ENCODE results near the gene LEUTX.

LEUTX gene

DNA sequence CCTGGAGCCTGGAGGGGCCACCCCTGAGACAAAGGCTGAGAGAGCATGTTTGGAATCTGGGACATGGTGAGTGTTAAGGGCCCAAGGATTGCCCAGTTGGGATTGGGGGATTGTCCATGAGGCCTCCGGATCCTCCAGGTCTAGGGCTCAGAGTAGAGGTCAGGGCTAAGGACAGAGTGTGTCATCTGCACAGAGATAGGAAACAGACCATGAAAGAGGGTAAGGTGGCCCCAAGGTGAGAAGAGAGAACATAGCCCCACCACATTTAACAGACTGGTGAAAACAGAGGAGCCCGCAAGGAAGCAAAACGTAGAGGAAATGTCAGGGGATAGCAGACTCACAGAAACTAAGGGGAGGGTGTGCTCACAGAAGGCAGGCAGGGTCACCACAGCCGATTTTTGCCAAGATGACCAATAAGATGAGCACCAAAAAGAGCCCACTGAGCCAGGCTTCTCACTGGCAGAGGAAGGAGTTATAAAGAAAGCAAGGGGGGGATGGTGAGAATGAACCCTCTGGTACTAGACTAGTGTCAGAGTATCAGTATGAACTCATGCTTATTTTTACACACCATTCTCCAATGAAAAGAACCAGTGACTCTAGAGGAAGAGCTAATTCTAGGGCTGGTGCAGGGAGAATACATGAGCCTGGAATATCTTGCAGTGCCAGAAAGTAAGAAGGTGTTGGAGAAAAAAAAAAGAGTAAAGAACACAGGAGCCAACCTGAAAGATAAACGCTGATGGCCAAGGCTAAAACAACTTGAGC is 37.8 kb downstream of the LEUTX start:
- Mint-ChIP-seq H3K27me3 (no peaks in the 10 kb centered on the region), H3K4me3 (no peak overlapping the region), H3K36me3 (ENCODE audit: insufficient read depth) (peaks cover 2% of the 10 kb centered on the region), H3K27ac (ENCODE audit: low read depth) (peak overlapping the region; percentile 62), H3K4me1 (peaks cover 28% of the 10 kb centered on the region), H3K9me3 (no peaks in the 10 kb centered on the region)
- ATAC-seq (replicated peaks; ENCODE audit: extremely low read depth, poor library complexity, severe bottlenecking) (no peak), DNase-seq (ENCODE audit: low spot score in 2 of 2) (no peak)

DNA sequence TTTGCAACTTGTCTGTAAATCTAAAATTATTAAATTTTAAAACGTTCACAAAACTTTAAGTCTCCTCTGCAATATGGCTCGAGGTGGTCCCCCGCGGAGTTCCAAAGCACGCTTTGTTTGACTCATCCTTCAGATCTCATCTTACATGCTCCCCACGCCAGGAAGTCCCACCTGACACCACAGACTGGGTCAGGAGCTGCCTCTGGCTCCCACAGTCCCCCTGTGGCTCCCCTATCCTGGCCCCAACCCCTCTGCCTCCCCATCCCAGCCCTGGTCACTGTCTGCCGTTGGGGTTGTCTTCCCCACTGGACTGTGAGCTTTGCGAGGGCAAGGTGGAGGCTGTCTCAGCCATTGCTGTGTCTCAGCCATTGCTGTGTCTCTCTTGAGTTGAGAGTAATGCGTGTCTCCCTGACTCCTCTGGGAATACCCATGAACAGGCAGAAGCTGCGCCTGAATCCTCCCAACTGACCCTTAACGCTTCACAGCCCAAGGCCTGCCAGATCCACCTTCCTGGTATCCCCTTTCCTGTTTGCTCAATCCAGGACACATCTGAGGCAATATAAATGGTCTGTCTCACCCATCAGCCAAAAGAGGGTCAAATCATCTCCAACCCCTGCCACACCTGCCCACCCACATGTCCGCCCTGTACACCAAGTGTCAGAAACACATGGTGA is 39.4 kb downstream of the LEUTX start:
- H3K27me3 Mint-ChIP-seq = no peaks in the 10 kb centered on the region
- ATAC-seq (replicated peaks; ENCODE audit: extremely low read depth, poor library complexity, severe bottlenecking) (no peak), DNase-seq (ENCODE audit: low spot score in 2 of 2) (no peak)
- H3K36me3 Mint-ChIP-seq (ENCODE audit: insufficient read depth) = peaks cover 2% of the 10 kb centered on the region
- no peaks in the 10 kb centered on the region for H3K9me3 Mint-ChIP-seq
- H3K27ac Mint-ChIP-seq (ENCODE audit: low read depth) = no peak overlapping the region
- H3K4me3 Mint-ChIP-seq = no peak overlapping the region
- H3K4me1 Mint-ChIP-seq = peaks cover 28% of the 10 kb centered on the region

DNA sequence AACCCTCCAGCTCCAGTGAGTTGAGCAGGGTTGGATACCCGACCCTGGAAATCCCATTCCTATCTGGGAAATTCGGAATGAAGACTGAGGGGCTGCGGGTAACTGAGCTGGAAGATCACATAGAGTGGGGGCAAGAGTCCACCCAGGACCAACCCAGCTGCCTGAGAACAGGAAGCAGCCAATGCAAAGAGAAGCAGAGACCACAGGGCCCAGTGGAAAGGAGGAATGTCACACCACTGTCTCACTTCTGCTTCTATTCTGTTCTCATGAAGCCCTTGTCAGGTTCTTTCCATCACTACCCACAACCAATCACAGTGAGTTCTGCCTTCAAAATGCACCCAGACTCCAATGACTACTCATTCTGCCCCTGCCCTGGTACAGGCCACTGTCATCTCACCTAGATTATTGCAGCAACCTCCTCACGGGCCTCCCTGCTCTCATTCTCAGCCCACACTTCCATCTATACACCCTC is 40.0 kb downstream of the LEUTX start:
- ATAC-seq (replicated peaks; ENCODE audit: extremely low read depth, poor library complexity, severe bottlenecking) = no peak
- Mint-ChIP-seq H3K4me1 (peaks cover 28% of the 10 kb centered on the region), H3K4me3 (no peak overlapping the region), H3K27me3 (no peaks in the 10 kb centered on the region), H3K27ac (ENCODE audit: low read depth) (no peak overlapping the region), H3K9me3 (no peaks in the 10 kb centered on the region), H3K36me3 (ENCODE audit: insufficient read depth) (peaks cover 2% of the 10 kb centered on the region)
- no peak for DNase-seq (ENCODE audit: low spot score in 2 of 2)

DNA sequence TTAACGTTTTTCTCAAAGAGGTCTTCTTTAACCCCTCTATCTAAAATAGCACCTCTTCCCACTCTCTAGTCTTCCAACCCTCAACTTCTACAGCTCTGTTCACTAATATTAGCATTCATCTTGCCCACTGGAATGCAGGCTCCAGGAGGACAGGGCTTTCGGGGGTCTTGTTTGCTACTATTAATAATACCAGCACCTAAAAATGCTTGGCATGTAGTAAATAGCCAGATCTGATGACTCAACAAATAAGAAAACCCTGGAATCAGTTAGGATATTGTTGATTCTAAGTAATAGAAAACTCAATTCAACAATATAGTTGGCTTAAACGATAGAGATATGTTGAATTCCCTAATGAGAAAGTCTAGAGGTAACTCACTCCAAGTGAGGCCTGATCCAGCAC is 41.1 kb downstream of the LEUTX start:
- H3K4me1 Mint-ChIP-seq = peaks cover 28% of the 10 kb centered on the region

DNA sequence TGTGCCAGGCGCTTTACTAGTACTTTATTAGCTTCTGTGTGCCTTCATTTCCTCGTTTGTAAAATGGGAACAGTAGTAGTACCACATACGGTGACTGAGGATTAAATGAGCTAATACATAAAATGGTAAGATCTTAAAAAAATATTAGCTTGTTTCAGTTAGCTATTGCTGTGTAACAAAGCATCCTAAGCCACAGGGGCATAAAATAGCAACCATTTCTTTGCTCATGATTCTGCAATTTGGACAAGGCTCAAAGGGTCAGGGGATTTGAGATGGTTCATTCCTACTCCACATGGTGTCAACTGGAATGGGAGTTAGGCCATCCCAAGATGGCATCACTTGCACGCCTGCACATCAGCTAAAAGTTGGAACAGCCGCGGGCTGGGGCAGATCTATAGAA is 42.0 kb downstream of the LEUTX start:
- H3K4me3 Mint-ChIP-seq = no peak overlapping the region
- peaks cover 27% of the 10 kb centered on the region for H3K4me1 Mint-ChIP-seq
- peaks cover 5% of the 10 kb centered on the region for H3K36me3 Mint-ChIP-seq (ENCODE audit: insufficient read depth)
- no peak for ATAC-seq (replicated peaks; ENCODE audit: extremely low read depth, poor library complexity, severe bottlenecking)
- H3K27ac Mint-ChIP-seq (ENCODE audit: low read depth) = no peak overlapping the region
- H3K27me3 Mint-ChIP-seq = no peaks in the 10 kb centered on the region
- DNase-seq (ENCODE audit: low spot score in 2 of 2) = no peak
- H3K9me3 Mint-ChIP-seq = no peaks in the 10 kb centered on the region

More for the DNA sequence above, 41.1 kb downstream of the LEUTX start:
- no peak for ATAC-seq (replicated peaks; ENCODE audit: extremely low read depth, poor library complexity, severe bottlenecking)
- peaks cover 2% of the 10 kb centered on the region for H3K36me3 Mint-ChIP-seq (ENCODE audit: insufficient read depth)
- H3K27me3 Mint-ChIP-seq = no peaks in the 10 kb centered on the region
- peak overlapping the region; percentile 27 for H3K27ac Mint-ChIP-seq (ENCODE audit: low read depth)
- no peak overlapping the region for H3K4me3 Mint-ChIP-seq
- no peak for DNase-seq (ENCODE audit: low spot score in 2 of 2)
- no peaks in the 10 kb centered on the region for H3K9me3 Mint-ChIP-seq

DNA sequence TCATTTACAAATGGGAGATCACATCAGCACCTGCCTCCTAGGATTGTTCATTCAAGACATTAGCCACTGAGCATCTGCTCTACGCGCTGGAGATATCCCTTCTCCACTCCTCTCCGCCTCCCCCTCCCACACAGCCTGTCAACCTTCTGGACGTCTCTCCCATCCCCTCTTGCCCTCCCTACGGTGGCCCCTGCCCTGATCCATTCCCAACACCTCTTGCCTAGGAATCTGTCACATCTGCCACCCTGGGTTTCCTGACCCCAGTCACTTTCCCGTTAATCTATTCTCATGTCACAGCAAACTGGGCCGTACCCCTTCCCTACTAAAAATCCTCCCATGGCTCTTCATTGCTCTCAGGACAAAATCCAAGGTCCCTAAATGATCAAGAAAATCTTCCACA is 45.0 kb downstream of the LEUTX start:
- Mint-ChIP-seq H3K27ac (ENCODE audit: low read depth) (no peak overlapping the region), H3K9me3 (no peaks in the 10 kb centered on the region), H3K27me3 (no peaks in the 10 kb centered on the region), H3K4me3 (no peak overlapping the region), H3K36me3 (ENCODE audit: insufficient read depth) (peaks cover 23% of the 10 kb centered on the region), H3K4me1 (peaks cover 22% of the 10 kb centered on the region)
- ATAC-seq (replicated peaks; ENCODE audit: extremely low read depth, poor library complexity, severe bottlenecking) (no peak), DNase-seq (ENCODE audit: low spot score in 2 of 2) (no peak)

DNA sequence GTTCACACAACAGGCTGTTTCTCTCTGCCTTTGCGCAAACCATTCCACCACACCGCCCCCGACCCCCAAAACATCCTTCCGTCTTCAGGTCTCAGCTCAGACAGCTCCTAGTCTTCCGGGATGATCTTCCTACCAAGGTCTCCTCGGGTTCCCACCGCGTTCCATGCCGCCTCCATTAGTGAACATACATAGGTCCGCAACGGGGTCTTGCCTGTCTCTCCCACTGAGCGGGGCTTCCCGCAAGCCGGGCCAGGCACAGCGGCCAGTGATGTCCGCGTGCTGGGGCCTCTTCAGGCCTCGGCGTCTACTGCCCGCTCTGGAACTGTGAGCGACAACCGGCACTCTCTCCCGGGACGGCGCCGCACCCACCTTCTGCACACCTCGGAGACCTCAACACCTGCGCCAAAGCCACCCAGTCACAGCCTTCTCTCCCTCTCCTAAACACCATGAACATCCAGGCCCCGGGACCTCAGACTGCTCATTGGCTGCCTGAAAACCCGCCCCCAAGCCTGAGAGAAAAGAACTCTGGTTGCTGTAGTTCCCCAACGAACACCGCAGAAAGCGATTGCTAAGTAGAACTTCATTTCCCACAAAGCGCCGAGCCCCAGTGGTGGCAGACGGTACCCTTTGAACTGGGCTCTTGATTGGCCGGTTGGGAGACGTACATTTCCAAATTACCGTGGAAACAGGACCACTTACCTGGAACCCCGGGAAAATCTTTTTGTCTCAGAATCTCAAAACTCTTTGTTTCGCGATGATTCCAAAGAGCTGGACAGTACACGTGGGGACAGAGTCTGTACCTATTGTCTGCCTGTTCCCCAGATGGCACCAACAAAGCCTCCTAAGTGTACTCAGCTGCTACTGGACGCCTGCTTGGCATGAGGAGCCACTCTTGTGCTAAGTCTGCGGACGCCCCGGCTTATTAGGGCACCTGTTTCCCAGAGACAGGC is 45.8 kb downstream of the LEUTX start:
- Mint-ChIP-seq H3K27ac (ENCODE audit: low read depth) (no peak overlapping the region), H3K4me1 (peaks cover 21% of the 10 kb centered on the region), H3K36me3 (ENCODE audit: insufficient read depth) (peaks cover 28% of the 10 kb centered on the region), H3K9me3 (no peaks in the 10 kb centered on the region), H3K4me3 (no peak overlapping the region), H3K27me3 (no peaks in the 10 kb centered on the region)
- ATAC-seq (replicated peaks; ENCODE audit: extremely low read depth, poor library complexity, severe bottlenecking) (peak; percentile 94), DNase-seq (ENCODE audit: low spot score in 2 of 2) (peak; percentile 64 to 79)

DNA sequence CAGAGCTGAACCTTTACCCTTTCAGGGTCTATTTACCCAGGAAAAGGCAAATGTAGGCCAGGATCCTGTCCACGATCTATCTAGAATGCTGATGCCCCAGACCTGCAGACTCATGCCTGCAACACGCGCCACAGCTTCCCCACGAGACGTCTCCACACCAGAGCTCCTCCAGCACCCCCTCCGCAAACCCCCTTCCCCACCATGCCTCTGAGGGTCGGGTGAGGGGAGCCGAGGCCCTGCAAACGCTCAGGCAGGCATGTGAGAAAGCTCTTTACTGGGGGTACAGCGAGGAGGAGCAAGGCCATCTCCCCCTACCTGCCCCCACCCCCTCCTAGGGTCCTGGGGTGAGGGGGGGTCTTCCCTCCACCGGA is 46.4 kb downstream of the LEUTX start:
- Mint-ChIP-seq H3K4me1 (peaks cover 16% of the 10 kb centered on the region), H3K27me3 (no peaks in the 10 kb centered on the region), H3K9me3 (no peaks in the 10 kb centered on the region), H3K4me3 (no peak overlapping the region), H3K36me3 (ENCODE audit: insufficient read depth) (peaks cover 28% of the 10 kb centered on the region), H3K27ac (ENCODE audit: low read depth) (no peak overlapping the region)
- DNase-seq (ENCODE audit: low spot score in 2 of 2) (no peak), ATAC-seq (replicated peaks; ENCODE audit: extremely low read depth, poor library complexity, severe bottlenecking) (no peak)

DNA sequence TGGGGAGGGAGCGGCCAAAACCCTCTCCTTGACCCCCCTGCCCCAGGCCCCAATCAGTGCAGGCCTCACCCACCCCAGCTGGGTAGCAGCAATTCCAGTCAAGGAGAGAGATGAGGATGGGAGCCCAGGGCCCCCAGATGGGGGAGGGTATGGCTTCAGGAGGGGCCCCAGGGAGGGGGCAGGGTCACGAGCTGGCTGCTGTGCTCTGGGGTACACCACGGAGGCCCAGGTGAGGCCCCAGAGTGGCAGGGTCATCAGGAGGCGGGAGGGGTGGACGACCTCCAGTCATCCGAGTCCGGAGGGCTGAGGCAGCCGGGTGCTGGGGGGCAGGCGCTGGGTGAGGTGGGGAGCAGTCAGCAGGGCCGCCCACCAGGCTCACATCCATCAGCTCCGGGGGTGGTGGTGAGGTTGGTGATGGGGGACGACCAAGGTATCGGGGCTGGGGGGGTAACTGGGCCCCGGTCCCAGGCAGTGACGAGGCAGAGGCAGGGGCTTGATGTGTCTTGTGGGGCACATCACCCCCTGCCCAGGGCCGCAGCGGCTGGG is 47.0 kb downstream of the LEUTX start:
- Mint-ChIP-seq H3K36me3 (ENCODE audit: insufficient read depth) (peaks cover 29% of the 10 kb centered on the region), H3K4me3 (no peak overlapping the region), H3K27me3 (no peaks in the 10 kb centered on the region), H3K27ac (ENCODE audit: low read depth) (no peak overlapping the region), H3K9me3 (no peaks in the 10 kb centered on the region), H3K4me1 (peaks cover 19% of the 10 kb centered on the region)
- ATAC-seq (replicated peaks; ENCODE audit: extremely low read depth, poor library complexity, severe bottlenecking) = no peak
- no peak for DNase-seq (ENCODE audit: low spot score in 2 of 2)

DNA sequence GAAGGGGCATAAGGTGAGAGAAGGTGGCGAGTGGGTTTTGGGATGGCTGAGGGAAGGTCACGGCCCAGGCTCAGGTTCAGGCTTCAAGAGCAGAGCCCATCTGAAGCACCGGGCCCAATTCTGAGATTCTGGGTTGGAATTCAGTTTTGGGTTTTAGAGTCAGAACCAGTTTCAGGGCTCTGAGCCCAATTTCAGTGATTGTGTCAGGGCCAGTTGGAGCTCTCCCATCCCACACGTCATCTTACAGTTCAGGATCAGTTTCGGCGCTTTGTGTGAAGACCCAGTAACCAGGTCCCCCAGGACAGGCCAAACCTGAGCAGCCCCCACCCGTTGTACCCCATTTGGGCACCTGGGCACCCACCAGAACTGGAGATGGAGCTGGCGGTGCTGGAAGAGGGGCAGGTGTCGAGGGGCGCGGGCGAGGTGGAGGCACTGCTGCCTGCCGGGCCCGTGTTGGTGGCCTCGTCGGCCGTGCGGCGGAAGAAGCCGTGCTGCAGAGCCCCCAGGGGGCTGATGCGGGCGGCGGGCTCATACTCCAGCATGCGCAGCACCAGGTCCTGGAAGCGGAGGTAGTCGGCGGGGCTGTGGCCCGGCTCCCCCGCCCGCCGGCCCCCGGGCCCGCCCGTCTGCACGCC is 47.8 kb downstream of the LEUTX start:
- no peaks in the 10 kb centered on the region for H3K9me3 Mint-ChIP-seq
- no peak overlapping the region for H3K27ac Mint-ChIP-seq (ENCODE audit: low read depth)
- H3K36me3 Mint-ChIP-seq (ENCODE audit: insufficient read depth) = peaks cover 33% of the 10 kb centered on the region
- DNase-seq (ENCODE audit: low spot score in 2 of 2) (no peak), ATAC-seq (replicated peaks; ENCODE audit: extremely low read depth, poor library complexity, severe bottlenecking) (no peak)
- no peaks in the 10 kb centered on the region for H3K27me3 Mint-ChIP-seq
- no peak overlapping the region for H3K4me3 Mint-ChIP-seq
- peaks cover 27% of the 10 kb centered on the region for H3K4me1 Mint-ChIP-seq

DNA sequence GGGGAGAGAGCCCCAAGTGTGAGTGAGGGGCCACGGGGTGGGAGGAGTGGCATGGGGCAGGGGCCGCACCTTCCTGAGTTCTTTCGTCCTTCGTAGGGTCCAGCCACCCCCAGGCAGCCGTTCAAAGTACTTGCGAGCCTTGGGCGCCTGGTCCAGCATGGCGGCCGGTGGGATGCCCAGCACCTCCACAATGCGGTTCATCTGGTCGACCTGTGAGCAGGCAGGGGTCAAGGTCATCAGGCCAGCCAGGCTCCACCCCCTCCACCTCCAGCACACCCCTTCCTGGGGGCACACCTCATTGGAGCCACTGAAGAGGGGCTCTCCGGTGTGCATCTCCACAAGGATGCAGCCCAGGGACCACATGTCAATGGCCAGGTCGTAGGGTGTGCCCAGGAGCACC is 48.6 kb downstream of the LEUTX start:
- Mint-ChIP-seq H3K36me3 (ENCODE audit: insufficient read depth) (peaks cover 33% of the 10 kb centered on the region), H3K4me3 (no peak overlapping the region), H3K9me3 (no peaks in the 10 kb centered on the region), H3K4me1 (peaks cover 34% of the 10 kb centered on the region), H3K27ac (ENCODE audit: low read depth) (peak overlapping the region; percentile 90), H3K27me3 (no peaks in the 10 kb centered on the region)
- DNase-seq (ENCODE audit: low spot score in 2 of 2) = no peak
- ATAC-seq (replicated peaks; ENCODE audit: extremely low read depth, poor library complexity, severe bottlenecking) = no peak
